Ishikawa (cell line): ENCODE measurements around the gene FCER1A.

ENCODE experiments used
- CEBPB ChIP-seq: IDR thresholded peaks from 2 replicates; pipeline ENCODE4 v1.6.1; 2012
- CREB1 ChIP-seq: IDR thresholded peaks from 2 replicates; pipeline ENCODE4 v1.6.1; 2012; ENCODE audit warnings: low read depth
- EGR1 ChIP-seq: IDR thresholded peaks from 2 replicates; pipeline ENCODE4 v1.6.1; 2012
- EP300 ChIP-seq: IDR thresholded peaks from 2 replicates; pipeline ENCODE4 v1.6.1; 2012; ENCODE audit warnings: borderline replicate concordance
- FOXM1 ChIP-seq: IDR thresholded peaks from 2 replicates; pipeline ENCODE4 v1.6.1; 2012; ENCODE audit warnings: low read depth, borderline replicate concordance
- NFIC ChIP-seq: IDR thresholded peaks from 2 replicates; pipeline ENCODE4 v1.6.1; 2012
- RAD21 ChIP-seq: IDR thresholded peaks from 2 replicates; pipeline ENCODE4 v1.6.1; 2012; ENCODE audit warnings: low read depth
- TAF1 ChIP-seq: IDR thresholded peaks from 2 replicates; pipeline ENCODE4 v1.6.1; 2012; ENCODE audit warnings: low read depth, mild to moderate bottlenecking
- TCF12 ChIP-seq: IDR thresholded peaks from 2 replicates; pipeline ENCODE4 v1.6.1; 2012; ENCODE audit warnings: low read depth
- TEAD4 ChIP-seq: IDR thresholded peaks from 2 replicates; pipeline ENCODE4 v1.6.1; 2012
- USF1 ChIP-seq: IDR thresholded peaks from 2 replicates; pipeline ENCODE4 v1.6.1; 2012
- YY1 ChIP-seq: IDR thresholded peaks from 2 replicates; pipeline ENCODE4 v1.6.1; 2012; ENCODE audit warnings: low read depth
- ZBTB7A ChIP-seq: IDR thresholded peaks from 2 replicates; pipeline ENCODE4 v1.6.1; 2012; ENCODE audit warnings: low read depth
- TF ChIP-seq, protein P1 (sequence below): IDR thresholded peaks from 2 replicates; pipeline ENCODE4 v1.6.1; 2012
- TF ChIP-seq, protein P2 (sequence below): IDR thresholded peaks from 2 replicates; pipeline ENCODE4 v1.6.1; 2012; ENCODE audit warnings: low read depth, mild to moderate bottlenecking

The FCER1A gene

DNA sequence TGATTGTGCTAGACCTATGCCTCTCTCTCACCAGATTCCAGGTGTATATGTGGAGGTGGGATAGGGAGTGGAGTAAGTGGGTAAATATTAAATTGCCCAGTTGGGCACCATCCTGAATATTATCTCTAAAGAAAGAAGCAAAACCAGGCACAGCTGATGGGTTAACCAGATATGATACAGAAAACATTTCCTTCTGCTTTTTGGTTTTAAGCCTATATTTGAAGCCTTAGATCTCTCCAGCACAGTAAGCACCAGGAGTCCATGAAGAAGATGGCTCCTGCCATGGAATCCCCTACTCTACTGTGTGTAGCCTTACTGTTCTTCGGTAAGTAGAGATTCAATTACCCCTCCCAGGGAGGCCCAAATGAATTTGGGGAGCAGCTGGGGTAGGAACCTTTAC lies at the start of gene FCER1A:
TSS of gene FCER1A (plus strand) at position 242 of the 400 bp plus-strand sequence. CDS start at position 271, 29 bp downstream.
- TF ChIP-seq, protein P1, sequence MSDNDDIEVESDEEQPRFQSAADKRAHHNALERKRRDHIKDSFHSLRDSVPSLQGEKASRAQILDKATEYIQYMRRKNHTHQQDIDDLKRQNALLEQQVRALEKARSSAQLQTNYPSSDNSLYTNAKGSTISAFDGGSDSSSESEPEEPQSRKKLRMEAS: no peak
- no peak for TF ChIP-seq EP300
- TF ChIP-seq, protein P2, sequence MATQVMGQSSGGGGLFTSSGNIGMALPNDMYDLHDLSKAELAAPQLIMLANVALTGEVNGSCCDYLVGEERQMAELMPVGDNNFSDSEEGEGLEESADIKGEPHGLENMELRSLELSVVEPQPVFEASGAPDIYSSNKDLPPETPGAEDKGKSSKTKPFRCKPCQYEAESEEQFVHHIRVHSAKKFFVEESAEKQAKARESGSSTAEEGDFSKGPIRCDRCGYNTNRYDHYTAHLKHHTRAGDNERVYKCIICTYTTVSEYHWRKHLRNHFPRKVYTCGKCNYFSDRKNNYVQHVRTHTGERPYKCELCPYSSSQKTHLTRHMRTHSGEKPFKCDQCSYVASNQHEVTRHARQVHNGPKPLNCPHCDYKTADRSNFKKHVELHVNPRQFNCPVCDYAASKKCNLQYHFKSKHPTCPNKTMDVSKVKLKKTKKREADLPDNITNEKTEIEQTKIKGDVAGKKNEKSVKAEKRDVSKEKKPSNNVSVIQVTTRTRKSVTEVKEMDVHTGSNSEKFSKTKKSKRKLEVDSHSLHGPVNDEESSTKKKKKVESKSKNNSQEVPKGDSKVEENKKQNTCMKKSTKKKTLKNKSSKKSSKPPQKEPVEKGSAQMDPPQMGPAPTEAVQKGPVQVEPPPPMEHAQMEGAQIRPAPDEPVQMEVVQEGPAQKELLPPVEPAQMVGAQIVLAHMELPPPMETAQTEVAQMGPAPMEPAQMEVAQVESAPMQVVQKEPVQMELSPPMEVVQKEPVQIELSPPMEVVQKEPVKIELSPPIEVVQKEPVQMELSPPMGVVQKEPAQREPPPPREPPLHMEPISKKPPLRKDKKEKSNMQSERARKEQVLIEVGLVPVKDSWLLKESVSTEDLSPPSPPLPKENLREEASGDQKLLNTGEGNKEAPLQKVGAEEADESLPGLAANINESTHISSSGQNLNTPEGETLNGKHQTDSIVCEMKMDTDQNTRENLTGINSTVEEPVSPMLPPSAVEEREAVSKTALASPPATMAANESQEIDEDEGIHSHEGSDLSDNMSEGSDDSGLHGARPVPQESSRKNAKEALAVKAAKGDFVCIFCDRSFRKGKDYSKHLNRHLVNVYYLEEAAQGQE: no peak
- TF ChIP-seq NFIC: no peak
- TF ChIP-seq EGR1: no peak
- TF ChIP-seq TCF12: no peak
- TF ChIP-seq TEAD4: no peak
- no peak for TF ChIP-seq RAD21
- TF ChIP-seq ZBTB7A: no peak
- no peak for TF ChIP-seq FOXM1
- no peak for TF ChIP-seq CEBPB
- TF ChIP-seq CREB1: no peak

DNA sequence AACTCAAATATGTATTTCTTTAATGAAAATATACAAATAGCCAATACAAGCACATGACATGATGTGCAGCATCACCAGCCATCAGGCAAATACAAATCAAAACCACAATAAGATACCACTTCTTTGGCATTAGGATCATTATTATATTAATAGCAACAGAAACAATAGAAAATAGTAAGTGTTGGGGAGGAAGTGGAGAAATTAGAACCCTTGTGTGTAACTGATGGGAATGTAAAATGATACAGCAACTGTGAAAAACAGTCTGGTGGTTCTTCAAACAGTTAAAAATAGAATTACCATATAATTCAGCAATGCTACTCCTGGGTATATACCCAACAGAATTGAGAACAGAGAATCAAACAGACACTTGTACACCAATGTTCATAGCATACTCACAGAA lies 40.8 kb upstream of the FCER1A start:
- TF ChIP-seq USF1 (no peak), YY1 (no peak), FOXM1 (no peak), EGR1 (no peak), CEBPB (no peak), CREB1 (no peak), EP300 (no peak), NFIC (no peak), RAD21 (no peak), TCF12 (no peak), TAF1 (no peak), ZBTB7A (no peak), TEAD4 (no peak)
- TF ChIP-seq, protein P1: no peak
- TF ChIP-seq, protein P2: no peak

DNA sequence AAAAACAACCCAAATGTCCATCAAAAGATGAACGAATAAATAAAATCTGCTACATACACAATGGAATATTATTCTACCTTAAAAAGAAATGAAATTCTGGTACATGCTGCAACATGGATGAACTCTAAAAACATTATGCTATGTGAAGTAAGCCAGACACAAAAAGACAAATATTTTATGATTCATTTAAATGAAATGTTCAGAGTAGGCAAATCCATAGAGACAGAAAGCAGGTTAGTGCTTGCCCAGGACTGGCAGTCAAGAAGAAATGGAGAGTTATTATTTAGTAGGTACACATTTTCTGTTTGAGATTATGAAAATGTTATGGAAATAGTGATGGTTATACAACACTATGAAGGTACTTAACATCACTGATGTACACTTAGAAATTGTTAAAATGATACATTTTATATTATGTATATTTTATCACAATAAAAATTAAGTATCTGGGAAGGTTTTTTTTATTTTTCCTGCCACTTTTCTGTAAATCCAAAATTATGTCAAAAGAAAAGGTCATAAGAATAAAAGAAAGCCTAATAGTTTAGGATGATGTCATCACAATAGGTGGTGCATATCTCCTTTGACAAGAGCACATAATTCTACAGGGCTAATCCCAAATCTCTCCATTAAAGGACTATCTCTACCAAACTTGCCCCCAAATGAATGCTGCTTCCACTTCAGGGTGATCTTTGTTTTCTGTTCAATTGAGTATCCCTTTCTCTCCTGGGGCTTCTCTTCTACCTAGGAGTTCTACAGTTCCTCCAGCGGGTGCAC lies 40.2 kb upstream of the FCER1A start:
- no peak for TF ChIP-seq TCF12
- TF ChIP-seq EGR1: no peak
- no peak for TF ChIP-seq TAF1
- TF ChIP-seq CREB1: no peak
- TF ChIP-seq CEBPB: no peak

- TF ChIP-seq FOXM1: no peak
- no peak for TF ChIP-seq CEBPB
- TF ChIP-seq CREB1: no peak
- TF ChIP-seq, protein P1: no peak
- TF ChIP-seq TEAD4: no peak
- TF ChIP-seq EP300: no peak
- no peak for TF ChIP-seq YY1
- TF ChIP-seq USF1: no peak
- TF ChIP-seq NFIC: no peak
- TF ChIP-seq EGR1: no peak
- TF ChIP-seq RAD21: no peak
- TF ChIP-seq TCF12: no peak
- no peak for TF ChIP-seq ZBTB7A
Measured at GRCh38 chr1:159266832-159267231, 35.3 kb upstream of the FCER1A start.

GRCh38 chr1:159274631-159275030 lies 27.5 kb upstream of the FCER1A start:
- TF ChIP-seq EGR1 (no peak), TCF12 (no peak), USF1 (no peak), ZBTB7A (no peak), FOXM1 (no peak), NFIC (no peak), CEBPB (no peak), EP300 (no peak), YY1 (no peak), RAD21 (no peak), CREB1 (no peak), TEAD4 (no peak), TAF1 (no peak)
- TF ChIP-seq, protein P1: no peak
- TF ChIP-seq, protein P2: no peak
